ENCODE measurements around the gene CDH4.

DNA sequence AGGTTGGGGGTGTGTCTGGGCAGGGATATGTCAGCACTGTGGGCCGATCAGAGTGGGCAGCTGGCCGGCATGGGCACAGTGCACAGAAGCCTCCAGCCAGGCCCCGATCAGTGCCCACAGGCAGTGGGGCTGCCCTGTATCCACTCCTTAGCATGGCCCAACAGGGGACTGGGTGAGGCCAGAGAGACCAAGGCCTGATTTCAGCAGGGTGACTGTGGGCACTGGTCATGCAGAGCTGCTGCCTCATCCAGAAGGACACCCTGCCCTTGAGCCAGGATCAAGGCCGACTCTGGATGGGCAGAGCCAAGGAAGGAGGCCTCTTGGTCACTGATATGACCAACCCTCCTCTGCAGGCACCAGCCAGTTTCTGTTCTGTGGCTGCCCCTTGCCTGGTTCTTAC is 159.7 kb downstream of the CDH4 start:
- TF ChIP-seq, protein P1, sequence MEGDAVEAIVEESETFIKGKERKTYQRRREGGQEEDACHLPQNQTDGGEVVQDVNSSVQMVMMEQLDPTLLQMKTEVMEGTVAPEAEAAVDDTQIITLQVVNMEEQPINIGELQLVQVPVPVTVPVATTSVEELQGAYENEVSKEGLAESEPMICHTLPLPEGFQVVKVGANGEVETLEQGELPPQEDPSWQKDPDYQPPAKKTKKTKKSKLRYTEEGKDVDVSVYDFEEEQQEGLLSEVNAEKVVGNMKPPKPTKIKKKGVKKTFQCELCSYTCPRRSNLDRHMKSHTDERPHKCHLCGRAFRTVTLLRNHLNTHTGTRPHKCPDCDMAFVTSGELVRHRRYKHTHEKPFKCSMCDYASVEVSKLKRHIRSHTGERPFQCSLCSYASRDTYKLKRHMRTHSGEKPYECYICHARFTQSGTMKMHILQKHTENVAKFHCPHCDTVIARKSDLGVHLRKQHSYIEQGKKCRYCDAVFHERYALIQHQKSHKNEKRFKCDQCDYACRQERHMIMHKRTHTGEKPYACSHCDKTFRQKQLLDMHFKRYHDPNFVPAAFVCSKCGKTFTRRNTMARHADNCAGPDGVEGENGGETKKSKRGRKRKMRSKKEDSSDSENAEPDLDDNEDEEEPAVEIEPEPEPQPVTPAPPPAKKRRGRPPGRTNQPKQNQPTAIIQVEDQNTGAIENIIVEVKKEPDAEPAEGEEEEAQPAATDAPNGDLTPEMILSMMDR (IDR thresholded peaks at IDR 0.05; ENCODE audit: insufficient read depth, low read length): no peak
- TF ChIP-seq SPI1 (IDR thresholded peaks at IDR 0.05; ENCODE audit: borderline replicate concordance, low read depth) (no peak), GABPA (IDR thresholded peaks at IDR 0.05; ENCODE audit: low read depth) (no peak), POLR2AphosphoS5 (IDR thresholded peaks at IDR 0.05; ENCODE audit: low read depth) (no peak)
